ENCODE results near the gene FSTL4.

The FSTL4 gene

GRCh38 chr5:133202066-133202665 lies 410.2 kb downstream of the FSTL4 start:
- DNase-seq, result no peak

DNA sequence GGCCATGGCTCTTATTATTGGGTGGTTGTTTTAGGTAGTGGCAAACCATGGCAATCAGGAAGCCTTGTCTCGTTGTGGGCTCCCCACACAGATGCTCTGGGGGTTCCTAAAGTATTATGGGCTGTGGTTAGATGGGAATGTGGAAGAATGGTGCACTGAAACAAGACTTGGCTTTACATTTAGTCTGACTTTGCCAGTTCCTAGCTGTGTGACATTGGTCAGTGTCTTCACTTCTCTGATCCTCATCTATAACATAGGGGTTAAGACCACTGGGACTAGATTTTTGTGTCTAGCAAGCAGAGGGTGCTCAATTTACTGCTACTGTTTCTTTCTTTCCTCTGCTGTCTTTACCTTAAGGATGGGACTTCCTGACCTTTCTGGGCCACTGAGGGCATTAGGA lies 411.0 kb downstream of the FSTL4 start:
- DNase-seq, result no peak

- no peak for DNase-seq
Measured at GRCh38 chr5:133200256-133200655, 412.1 kb downstream of the FSTL4 start.

DNA sequence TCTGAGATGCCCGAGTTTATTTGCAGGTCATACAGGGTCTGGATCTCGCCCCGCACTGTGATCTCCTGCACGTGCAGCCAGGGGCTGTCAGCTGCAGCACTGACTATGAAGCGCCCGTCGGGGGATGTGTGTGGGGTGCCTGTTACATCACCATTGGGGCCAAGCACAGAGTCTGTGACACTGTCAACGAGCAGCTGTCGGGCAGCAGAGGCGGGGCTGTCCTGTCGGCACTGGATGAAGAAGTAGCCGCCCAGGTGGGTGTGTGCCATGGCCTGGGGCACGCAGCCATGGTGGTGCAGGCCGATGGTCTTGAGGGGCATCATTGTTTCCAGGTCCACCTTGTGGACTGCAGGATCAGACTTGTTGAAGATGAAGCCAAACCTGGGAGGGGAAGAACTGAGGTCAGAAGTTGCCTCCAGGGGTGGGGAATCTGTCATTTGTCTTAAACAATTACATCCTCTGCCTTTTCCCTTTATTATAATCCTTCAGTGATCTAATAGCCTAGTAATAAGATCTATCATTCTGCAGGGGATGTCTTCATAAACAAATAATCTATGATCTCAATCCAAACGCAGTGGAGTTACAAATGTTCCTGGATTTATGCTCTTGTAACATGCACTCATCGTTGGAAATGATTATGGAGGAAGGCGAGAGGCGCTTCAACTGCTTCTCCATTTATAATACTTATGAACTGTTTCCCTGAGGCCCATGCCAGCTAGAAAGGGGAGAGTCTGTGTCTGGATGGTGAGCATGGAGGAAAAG lies 412.7 kb downstream of the FSTL4 start:
- no peak for DNase-seq

DNA sequence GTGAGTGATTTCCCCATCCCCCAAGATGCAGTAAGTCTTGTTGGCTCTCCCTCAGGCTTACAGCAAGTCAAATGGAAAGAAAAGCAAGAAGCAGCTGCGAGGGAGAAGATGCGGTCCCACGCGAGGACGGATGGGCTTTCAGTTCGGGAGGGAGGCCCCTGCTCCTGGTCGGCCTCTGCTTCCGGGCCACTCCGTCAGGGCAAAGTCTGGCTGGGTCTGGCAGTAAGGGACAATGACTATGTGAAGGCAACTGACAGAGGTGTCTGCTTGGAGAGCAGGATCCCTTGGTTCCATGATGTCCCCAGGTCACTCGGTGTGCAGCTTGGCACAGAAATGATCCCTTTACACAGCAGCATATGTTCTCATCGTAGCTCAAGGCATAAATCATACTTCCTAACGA lies 413.8 kb downstream of the FSTL4 start:
- no peak for DNase-seq

- no peak for DNase-seq
Measured at GRCh38 chr5:133196441-133197085, 415.8 kb downstream of the FSTL4 start.

GRCh38 chr5:133195250-133195649 lies 417.1 kb downstream of the FSTL4 start:
- no peak for DNase-seq

- DNase-seq, result no peak
Measured at GRCh38 chr5:133193794-133194193, 418.5 kb downstream of the FSTL4 start.

DNA sequence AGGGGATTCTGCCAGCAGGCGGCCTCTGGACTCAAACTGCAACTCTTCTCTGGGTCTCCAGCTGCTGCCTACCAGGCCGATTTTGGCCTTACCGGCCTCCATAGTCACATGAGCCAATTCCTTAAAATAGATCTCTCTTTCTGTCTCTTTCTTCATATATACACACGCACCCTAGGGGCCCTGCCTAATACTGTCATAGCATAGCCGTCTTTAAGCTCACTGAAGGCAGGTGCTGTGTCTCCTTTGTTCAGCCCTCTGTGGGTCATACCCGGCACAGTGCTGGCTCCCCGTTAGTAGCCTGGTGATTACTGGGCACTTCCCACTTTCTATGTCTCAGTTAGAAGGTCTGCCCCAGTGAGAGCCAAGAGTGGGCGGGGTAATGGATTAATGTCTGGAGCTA lies 419.6 kb downstream of the FSTL4 start:
- no peak for DNase-seq

- no peak for DNase-seq
Measured at GRCh38 chr5:133189881-133190280, 422.5 kb downstream of the FSTL4 start.

GRCh38 chr5:133179405-133179804 lies 432.9 kb downstream of the FSTL4 start:
- DNase-seq, result no peak

DNA sequence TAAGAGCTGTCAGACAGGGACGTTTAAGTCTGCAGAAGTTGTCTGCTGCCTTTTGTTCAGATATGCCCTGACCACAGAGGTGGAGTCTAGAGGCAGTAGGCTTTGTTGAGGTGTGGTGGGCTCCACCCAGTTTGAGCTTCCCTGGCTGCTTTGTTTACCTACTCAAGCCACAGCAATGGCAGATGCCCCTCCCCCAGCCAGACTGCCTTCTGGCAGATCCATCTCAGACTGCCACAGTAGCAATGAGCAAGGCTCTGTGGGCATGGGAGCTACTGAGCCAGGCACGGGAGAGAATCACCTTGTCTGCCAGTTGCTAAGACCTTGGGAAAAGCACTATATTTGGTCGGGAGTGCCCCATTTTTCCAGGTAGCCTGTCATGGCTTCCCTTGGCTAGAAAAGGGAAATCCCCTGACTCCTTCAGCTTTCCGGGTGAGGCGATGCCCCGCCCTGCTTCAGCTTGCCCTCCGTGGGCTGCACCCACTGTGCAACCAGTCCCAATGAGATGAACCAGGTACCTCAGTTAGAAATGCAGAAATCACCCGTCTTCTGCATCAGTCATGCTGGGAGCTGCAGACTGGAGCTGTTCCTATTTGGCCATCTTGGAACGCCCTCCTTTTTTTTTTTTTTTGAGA lies 441.5 kb downstream of the FSTL4 start:
- DNase-seq, result peak; percentile 57

DNA sequence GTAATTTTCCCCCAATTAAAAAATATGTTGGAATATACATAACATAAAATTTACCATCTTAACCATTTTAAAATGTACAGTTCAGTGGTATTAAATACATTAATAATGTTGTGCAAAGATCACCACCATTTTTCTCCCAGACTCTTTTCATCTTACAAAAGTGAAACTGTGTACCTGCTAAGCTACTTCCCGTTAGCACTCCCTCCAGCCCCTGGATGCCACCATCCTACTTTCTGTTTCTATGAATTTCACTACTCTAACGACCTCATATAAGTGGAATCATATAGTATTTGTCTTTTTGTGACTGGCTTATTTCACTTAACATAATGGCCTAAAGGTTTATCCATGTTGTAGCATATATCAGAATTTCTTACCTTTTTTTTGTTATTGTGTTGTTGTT lies 447.6 kb downstream of the FSTL4 start:
- no peak for DNase-seq

DNA sequence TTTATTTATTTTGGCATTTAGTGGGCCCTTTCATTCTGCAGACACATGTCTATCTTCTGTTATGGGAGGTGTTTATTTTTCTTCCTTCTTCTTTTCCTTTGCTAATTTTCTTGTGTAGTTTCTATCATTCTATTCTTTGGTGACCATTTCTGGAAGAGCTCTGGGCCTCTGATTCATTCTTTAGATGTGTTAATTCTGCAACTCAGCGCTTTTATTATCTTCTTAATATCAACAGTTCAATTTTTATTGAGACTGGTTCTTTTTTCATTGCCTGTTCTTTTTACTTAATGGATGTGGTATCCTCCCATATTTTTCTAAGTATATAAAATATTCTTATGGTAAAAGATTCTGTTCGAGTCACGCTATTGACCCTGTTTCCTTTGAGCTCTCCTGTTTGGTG lies 448.5 kb downstream of the FSTL4 start:
- DNase-seq, result no peak

DNA sequence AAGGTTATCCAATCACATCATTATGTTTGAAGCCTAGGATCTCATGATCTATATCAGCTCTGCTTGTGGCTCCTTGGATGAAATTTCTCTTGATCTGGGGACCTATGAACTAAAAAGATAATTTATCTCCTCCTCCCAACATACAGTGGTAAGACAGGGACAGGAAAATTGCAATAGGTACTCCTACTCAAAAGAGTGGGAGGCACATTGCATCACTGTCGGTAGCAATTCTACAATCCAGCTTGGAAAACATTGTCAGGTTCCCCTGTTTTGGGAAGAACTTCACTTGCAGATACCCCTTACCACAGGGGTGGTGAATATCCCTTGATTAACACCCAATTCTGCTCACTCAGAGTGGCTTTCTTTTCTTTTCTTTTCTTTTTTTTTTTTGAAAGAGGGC lies 452.8 kb downstream of the FSTL4 start:
- DNase-seq, result no peak

- no peak for DNase-seq
Measured at GRCh38 chr5:133155326-133155969, 456.9 kb downstream of the FSTL4 start.

DNA sequence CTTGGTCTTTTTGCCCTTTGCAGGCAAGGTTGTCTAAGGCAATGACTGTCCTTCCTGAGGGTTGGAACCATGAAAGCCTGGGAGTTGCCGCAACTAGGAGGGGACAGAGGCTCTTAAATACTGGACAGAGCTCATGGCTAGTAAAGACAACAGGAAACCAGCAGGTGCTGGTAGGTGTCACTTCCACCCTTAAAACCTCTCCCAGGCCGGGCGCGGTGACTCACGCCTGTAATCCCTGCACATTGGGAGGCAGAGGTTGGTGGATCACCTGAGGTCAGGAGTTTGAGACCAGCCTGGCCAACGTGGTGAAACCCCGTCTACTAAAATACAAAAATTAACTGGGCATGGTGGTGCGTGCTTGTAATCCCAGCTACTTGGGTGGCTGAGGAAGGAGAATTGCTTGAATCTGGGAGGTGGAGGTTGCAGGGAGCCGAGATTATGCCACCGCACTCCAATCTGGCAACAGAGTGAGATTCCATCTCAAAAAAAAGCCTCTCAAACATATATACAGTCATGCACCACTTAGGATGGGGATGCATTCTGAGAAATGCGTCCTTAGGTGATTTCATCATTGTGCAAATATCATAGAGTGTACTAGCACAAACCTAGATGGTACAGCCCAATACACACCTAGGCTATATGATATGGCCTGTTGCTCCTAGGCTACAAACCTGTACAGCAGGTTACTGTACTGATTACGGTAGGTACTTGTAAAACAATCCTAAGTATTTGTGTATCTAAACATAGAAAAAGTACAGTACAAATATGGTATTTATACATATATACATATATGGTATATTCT lies 457.9 kb downstream of the FSTL4 start:
- DNase-seq, result no peak

DNA sequence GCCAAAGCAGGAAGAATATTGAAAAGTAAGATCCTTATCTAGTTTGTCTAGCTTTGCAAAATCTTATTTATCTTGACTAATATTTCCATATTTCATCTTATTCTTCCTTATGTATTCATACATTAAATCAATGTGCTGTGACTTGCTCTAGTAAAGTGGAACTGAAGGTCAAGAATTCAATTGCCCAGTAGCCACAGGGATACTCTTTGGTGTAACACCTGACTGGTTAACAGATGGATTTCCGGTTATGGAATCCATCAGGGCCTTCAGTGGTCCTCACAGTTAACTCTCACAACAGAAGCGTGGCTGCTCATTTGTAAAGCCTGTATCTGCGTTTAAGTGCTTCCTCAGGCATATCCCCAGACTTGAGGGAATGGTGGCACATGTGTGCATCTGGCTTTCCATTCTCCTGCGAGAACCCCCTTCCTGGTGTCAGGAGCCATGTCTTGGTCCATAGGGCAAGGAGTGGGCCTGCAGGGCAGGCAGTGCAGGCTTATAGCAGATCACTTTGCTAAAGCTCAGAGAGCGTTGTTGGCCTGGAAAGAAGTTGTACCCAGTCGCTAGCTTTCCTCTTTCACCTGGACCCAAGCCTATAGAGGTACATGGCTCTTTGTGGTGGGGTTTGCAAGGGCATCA lies 461.3 kb downstream of the FSTL4 start:
- DNase-seq, result no peak

DNA sequence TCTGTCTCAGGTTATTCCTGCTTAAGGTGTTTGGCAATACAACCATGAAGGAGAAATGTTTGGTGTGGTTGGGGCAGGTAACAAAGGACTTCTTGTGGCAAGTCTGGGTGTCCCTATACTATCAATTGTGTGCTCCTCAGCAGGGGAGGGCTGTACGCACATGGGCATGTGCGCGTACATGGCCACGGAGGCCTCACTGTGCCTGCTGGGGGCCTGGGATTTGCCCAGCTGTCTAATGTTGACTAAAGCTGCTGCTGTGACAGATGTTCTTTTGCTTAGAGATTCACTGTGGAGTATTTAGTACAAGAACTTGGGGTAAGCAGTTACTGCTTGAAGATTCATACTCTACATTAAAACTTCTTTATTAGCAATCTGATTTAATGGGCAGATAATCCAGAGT lies 463.0 kb downstream of the FSTL4 start:
- no peak for DNase-seq

- no peak for DNase-seq
Measured at GRCh38 chr5:133147815-133148567, 464.4 kb downstream of the FSTL4 start.

GRCh38 chr5:133147411-133147810 lies 464.9 kb downstream of the FSTL4 start:
- DNase-seq, result no peak
